GM18868 (cell line): ENCODE results near the gene NPHP4.

ENCODE experiments used
- ATAC-seq: cut with Tn5 transposase; IDR thresholded peaks from one replicate; pipeline ENCODE4 v1.9.1; 2021; ENCODE audit warnings: mild to moderate bottlenecking, moderate library complexity; ENCODE audit not compliant: unreplicated experiment

NPHP4 gene

DNA sequence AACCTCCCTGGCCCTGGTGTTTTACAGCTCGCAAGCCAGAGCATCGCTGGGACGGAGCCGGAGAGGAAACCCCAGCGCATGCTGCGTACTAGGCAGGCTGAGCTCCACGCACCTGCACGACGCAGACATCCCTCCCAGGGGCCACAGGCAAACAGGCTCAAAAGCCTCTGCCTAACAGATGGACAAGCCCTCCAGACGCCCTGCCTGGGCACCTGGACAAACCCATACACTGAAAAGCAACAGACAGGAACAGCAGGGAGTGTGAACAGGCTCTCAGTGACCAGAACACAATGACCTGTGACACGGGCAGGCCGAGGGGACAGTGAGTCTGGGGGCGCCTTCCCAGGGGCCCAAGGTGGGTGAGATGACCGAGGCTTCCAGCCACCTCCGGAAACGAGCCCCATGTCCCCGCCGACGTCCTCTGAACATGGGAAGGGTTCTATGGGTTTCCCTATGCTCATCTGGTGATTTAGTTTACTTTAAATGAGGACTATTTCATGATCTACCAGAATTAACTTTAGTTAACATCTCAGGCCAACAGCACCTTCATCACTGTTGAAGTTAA, 40.3 kb downstream of the NPHP4 start:
- no peak for ATAC-seq

DNA sequence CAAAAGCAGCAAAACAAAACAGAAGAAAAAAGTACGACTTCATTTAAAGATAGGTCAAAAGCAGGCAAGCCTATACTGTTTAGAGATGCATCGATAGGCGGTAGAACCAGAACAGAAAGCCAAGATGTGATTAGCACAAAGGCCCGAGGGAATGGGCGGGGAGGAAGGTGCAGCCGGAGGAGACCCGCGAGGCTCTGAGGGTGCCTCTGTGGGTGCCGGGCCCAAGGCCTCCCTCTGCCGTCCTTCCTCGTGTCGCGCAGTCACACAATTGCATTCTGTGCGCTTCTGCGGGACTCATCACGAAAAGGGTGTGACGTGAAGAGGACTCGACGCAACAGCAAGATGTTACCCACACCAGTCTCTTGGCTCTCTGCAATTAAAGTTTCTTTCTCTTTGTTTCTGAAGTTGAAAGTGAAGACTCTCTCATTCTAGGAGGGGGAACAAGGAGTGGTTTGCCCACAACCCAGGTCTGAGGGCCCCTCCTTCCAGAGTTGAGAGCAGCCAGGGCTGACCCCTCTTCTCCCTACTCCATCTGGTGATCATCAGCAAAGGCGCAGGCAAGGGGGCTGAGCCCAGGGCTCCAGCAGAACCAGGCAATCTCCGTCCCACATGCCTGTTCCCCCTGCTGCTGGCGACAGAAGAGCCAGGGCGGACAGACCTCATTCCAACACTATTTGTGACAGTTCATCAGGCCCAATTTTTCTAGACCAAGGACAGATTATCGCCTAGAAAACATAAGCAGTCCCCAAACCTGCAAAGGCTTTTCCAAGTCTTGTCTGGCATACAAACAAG, 41.0 kb downstream of the NPHP4 start:
- no peak for ATAC-seq

DNA sequence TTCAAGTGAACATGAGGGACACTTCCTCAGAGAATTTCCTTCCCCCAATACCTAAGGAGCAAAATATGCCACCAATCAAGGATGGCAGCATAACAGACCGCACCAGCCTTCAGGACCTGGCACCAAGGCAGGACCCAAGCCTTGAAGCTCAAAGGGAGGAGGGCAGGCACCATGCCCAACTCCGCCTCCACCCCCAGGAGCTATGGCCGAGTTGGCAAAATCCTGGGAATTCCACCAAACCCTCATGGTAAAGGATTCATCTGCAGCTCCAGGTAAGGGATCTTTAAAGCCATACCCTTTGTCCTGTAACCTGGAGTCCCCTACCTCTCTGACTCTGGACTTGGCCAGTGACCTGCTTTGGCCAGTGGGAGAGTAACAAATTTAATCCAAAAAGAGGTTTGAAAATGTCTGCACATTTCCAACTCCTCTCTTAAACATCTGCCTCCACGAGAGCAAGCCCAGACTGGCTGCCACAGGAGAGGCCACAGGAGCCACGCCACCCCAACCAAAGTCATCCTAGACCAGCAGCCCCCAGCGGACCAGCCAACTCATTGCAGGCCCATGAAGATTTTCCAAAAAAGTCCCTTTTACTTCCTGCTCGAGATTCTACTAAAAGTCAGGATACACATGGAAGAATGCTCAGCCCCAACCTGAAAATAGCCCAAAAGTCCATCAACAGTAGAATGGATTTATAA, 41.9 kb downstream of the NPHP4 start:
- ATAC-seq = no peak

DNA sequence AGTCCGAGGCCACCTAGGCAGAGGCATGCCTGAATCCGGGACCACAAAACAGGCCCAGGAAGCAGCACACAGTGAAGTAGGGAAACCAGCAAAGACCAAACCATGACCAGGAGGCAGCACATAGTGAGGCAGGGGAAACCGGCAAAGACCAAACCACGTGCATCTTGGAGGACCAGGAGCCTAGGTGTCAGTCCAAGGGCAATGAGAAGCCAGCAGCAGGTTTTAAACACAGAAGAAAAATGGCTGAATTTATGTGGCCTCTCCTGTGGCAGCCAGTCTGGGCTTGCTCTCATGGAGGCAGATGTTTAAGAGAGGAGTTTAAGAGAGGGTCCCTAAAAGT, 42.5 kb downstream of the NPHP4 start:
- ATAC-seq = no peak

DNA sequence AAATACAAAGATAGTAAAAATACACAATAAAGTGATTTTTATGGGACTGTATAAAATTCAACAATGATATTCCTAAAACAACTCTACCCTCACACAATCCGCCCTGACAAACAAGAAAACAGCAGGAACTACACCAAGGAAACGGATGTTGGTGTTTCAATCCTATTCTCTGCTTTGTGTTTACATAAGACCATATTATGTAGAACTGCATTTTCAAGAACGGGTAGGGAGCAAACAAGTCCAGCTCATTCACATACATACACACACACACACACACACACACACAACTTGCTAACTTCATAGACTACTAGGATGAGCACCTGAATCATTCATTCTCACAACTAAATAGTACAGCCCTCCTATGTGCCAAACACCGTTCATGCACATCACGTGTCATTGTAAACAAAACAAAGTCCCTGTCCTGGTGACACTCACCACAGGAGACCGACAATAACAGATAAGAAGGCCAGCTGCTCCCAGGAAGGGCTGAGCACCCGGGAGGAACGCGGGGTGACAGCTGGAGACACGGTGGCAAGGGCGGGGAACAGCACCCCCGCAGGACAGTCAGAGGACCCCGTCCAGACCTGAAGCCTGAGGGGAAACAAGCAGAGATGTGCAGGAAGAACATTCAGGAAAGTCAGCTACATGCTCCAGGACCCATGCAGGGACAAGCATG, 43.0 kb downstream of the NPHP4 start:
- ATAC-seq = no peak

DNA sequence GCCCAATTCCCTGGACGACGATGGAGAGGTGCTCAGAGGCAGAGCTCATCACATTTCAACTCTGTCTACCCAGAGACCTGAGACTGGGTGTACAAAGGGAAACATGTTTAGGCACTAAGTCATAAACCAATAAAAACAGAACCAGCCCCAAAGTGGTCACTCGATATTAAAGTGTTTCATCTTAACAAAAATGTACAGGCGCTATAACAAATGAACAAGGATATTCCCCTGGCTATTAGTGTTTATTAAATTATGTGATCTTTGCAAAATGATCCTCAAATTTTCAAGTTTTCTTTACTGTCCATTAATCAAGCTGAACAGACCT, 43.6 kb downstream of the NPHP4 start:
- no peak for ATAC-seq

DNA sequence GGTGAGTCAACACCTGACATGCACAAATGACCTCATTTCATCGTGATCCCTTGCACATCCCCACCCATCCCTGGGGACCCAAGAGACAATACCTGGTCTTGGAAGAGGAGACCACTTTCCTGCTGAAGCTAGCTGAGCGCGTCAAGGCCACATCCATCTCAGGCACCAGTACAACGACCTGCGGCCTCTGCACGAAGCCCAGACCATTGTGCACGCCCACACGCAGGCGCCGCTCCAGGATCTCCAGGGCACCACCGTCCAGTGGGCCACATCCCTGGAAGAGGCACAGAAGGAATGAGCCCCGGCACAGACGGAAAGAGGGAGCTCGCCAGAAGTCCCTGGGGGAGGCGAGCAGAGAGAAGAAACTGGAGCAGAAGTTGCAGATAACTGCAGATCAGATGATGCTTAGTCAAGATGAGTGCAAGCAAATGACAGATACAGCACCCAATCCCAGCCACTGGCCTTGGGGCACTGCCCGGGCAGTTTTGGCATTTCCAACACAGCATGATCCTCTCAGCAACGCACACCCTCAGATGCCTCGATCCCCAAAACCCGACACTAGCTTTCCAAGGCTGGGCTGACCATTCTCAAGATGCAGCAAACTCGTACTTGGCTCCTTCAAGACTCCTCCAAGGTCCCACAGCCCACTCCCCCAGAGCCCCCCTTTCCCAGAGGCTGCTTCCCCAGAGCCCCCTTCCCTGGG, 44.1 kb downstream of the NPHP4 start:
- no peak for ATAC-seq

DNA sequence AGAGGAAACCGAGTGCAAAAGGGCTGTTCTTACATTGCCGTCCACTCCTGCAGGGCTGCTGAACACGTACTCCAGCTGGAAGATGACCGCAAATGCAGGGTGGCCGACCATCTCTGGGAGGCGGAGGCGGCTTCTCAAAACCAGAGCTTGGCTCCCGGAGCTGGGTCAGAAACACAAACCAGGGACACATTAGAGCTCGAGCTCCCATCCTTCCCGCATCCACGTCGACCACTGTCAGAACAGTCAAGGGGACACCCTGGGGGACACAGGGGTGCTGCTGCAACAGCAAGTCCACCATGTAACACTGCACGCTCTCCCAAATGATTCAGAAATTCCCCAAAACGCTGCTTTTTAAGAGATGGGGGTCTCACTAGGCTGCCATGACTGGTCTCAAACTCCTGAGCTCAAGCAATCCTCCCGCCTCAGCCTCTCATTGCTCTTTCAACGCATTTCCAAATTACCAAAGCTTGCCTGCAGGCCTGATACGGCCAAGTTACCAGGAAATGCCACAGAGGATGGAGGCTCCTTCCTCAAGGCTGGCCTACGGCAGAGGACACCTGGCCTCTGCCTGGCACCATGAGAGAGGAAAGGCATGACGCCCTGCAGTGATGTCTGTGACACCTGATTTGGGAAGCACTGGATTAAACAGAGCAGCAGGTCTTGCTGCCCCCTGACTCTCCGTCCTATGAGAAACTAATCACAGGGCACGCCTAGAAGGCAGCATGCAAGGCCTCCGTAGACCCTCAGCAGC, 45.0 kb downstream of the NPHP4 start:
- no peak for ATAC-seq

DNA sequence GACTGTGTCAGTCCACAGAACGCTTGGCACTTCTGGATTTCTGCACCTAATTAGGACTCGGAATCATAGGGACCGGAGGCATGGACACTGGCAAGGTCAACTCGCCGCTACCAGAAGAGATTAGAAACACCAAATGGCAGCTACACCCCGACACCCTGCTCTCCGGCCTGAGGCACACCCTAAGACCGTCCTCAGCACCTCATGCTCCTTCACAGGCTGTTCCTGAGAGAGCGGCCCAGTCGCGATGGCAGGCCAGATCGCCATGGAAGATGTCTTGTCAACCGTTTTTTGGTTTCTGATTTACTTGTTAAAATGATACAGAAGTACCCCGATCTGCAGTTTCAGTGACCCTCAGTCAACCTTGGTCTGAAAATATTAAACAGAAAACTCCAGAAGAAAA, 46.8 kb downstream of the NPHP4 start:
- ATAC-seq = no peak

DNA sequence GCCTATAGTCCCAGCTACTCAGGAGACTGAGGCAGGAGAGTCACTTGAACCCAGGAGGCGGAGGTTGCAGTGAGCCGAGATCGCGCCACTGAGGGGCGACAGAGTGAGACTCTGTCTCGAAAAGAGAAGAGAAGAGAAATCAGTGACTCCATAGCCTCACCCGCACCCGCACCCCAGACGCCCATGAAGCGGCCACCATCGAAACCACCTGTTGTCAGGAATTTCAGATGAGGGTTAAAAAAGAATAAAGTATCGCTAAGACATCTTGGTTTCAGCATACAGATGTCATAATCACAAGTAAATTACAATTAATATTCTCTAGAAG, 47.4 kb downstream of the NPHP4 start:
- ATAC-seq = no peak

DNA sequence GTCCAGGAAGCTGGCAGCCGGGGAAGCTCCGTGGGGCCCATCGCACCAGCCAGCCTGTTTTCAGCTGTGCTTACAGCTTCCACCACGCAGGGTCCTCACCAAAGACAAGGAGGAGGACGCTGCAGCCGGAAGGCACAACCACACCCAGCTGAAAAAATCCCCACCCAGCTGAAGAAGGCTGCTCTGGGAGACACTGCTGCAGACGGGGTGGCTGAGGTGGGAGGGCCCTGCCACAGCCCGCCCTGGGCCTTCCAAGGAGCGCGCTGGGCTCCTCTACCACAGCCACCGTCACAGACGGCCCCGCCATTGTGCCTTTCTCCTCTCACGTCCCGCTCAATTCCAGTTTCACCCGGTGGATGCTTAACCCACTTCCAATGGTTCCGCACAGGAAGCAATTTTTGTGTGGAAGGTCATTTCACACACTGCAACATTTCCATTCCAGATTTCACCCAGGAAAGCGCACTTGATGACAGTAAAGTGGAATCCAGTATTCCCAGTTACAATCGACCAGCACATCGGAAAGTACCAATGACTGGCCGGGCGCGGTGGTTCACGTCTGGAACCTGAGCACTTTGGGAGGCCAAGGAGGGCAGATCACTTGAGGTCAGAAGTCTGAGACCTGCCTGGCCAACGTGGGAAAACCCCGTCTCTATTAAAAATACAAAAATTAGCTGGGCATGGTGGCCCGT, 47.9 kb downstream of the NPHP4 start:
- ATAC-seq = no peak

DNA sequence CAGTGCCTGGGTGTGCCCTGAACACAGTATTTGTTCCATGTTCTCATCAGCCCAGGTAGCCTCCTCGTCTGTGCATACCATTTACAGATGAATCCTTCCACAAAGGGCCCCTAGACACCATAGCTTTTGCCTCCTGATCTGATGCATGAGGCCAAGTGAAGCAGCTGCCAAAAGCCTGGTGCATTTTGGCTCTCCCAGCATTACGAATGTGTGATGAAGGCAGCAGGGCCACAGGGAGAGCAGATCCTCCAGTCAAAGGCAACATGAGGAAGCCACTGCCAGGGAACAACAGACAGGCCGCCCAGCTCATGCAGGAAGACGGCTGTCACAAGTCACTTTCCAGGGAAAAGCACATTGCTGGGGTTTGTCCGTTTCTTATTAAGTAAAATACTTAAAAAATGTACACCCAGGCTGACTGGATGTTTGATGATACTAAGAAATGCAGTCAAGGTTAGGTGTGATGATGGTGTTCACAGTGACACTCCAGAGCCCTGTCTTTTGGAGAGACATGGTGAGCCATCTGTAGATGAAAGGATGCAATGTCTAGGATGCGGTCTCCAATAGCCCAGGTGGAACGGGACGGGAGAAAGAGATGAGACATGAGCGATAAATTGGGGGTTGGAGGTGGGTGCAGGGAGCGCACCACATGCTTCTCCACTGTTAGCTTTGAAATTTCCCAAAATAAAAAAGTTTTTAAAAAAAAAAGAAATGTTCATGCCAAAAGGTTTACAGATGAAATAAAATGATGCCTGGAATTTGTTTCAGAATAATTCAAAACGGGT, 48.7 kb downstream of the NPHP4 start:
- ATAC-seq = no peak

DNA sequence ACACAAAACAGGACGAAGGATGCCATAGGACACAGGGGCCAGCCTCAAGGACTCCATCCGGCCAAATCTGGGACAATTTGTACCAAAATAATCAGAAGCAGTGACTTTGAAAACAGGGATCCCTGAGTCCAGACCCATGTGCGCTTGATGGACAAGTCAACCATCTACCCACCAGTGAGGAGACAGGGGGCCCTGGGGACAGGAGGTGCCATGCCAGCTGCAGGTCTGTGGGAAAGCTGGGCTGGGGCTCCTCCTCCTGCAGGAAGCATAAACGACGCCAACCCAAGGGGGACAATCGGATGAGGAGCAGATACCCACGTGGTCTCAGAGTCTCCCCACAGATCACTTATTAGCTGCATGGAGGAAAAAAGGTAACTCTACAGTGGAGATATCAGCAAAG, 50.6 kb downstream of the NPHP4 start:
- no peak for ATAC-seq

DNA sequence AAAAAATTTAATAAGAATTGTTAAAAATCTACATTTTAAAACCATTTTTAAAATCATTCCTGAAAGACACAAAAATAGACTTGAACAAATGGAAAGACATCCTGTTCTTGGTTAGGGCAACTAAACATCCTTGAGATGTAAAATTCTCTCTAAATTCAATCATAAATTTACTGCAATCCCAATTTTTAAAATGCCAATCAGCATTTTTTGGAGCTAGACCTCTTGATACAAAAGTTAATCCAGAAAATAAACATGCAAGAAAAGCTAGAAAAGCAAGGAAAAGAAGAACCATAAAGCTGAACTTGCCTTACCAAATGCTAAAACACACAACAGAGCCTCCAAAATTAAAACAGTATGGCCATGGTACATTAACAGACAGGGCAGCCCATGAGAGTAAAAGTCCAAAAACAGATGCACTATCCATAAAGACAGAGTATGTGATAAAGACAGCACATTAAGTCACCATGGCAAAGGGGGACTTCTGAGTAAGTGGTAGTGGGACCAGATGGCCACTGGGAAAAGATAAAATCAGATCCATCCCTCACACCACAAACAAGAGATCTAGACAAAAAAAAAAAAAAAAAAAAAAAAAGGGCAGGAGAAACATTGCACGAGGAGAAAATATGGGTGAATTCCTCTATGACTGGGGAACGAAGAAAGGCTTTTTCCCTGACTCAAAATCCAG, 51.4 kb downstream of the NPHP4 start:
- no peak for ATAC-seq

DNA sequence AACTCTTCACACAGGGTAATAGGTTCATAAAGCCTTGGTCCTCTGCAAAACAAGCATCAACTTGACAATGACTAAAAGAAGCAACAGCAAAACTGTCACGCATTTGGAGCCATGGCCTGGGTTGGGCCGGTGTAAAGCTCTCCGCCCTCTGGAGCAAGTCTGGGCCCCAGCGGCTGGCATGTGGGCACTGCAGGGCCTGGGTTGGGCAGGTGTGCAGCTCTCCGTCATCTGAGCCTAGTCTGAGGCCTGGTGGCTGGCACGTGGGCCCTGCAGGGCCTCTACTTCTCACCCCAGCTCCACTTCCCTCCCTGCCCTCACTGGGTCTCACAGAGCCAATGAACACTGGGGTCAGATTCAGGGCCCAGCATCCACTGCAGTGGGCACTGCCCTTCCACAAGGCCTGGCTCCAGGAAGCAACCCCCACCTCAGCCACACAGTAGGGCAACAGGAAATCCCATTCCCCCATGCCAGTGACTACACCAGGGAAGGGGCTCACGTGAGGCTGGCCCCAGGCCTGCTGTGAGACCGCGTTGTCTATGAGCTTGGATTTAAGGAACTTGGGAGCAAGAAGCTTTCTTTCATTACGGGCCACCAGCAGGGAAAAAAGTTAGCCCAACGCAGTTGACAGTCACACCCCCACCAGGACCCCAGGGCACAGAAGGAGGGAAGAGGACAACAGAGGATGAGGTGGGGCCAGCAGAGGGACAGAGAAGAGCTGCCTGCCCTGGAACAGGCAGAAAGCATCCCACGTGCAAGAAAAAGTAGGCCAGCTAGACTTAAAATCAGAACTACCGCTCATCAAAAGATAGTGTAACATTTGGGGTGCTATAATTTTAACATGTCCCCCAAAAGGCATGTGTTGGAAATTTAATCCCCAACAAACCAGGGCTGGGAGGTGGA, 52.7 kb downstream of the NPHP4 start:
- no peak for ATAC-seq

DNA sequence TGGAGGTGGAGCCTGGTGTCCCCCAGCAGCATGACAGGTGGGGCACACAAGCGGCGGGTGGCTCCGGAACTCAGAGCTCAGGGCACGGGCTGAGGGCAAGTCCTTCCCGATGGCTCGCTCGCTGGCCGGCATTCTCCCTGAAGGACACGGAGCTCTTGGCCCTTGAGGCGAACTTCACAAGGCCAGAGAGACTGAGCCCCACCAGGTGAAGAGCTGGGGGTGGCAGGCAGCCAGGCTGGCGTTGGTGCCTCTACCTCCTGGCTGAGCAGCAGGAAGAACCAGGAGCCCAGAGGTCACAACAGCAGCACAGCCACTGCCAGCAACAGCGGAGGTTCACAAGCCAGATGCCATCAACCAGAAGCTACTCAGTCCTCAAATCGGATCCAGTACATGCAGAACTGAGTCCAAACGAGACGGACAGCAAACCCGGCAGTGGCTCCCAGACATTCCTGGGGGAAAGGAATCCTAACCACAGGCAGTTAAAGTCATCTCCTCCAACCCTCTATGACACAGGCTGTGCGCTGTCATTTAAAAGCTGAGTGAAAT, 54.1 kb downstream of the NPHP4 start:
- no peak for ATAC-seq

DNA sequence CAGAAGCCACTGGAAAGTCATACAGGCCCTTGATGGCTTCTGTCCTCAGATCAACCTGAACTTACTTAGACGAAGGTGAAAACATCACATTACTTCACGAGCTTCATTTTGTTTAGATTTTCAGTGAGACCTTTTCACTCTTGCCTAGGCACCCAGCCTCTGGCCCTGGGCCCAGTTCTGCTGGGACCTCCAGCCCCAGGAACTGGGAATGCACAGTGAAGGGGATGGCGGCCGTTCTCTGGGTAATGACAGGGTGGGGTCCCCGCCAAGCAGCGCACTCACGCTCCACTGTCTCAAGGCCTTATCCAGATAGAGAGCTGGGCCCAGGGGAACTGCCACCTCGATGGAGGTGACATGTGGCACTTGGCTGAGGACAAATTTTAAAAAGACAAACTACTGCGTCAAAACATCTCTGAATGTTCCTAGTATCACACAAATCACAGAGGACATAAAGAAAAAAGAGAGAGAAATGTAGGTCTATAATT, 54.8 kb downstream of the NPHP4 start:
- ATAC-seq = no peak
